DMS153 treated with DMSO at 0.1 percent for 48 hours (cell line): ENCODE data around the gene RTL5.

Source experiments
- DNase-seq: peaks from one replicate; lab custom pipeline; 2025; ENCODE audit not compliant: unreplicated experiment; lab: John Stamatoyannopoulos, UW

Gene RTL5

DNA sequence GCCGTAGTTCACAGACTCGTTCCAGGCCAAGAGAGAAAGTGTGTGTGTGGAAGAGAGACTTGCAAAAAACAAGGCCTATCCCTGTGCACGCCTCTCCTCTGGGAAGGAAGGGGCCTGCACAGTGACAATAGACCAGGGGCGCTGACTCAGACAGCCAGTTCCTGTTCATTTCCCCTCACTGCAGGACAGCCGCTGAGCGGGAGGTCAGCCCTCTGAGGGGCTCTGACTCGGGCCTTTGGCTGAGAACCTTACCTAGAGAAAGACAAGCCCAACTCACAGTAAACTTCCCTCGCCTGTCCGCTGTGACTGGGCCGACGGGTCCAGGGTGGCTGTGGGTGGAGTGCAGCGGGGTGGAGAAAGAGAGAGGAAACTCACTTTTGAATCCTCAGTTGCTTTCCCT, 52.1 kb downstream of the RTL5 start:
- no peak for DNase-seq

DNA sequence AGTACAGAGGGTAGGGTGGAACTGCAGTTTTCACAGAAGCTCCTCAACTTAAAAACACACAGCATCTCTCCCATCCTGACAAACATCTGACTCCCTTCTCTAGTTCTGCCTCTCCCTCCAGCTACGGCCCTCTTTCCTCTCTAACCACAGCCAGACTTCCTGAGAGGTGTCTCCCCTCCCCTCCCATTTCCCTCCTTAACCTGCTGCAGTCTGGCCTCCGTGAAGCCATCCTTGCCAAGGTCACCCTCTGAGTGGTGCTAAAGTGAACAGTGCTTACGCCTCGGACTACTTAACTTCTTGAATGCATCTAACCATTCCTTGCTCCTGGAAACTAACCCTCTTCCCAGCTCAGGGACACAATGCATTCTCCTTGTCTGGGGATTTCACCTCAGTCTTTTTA, 53.3 kb downstream of the RTL5 start:
- DNase-seq = no peak
